Activated naive CD4-positive, alpha-beta T cell treated with anti-CD3 and anti-CD28 coated beads, Interleukin-2, amount 10 ng/mL, durations not matched to agents 7 days and 5 days (primary cell): ENCODE data around the gene ADGRG2.
"Not testable (repeated sequence)": the region's sequence is repeated elsewhere in the genome, so short reads cannot be mapped to it uniquely, and the experiment has no call there.

Experiments
- CTCF ChIA-PET: fragments of 350-600 bp; sonication (Branson Sonifier 250); formaldehyde crosslinking; loops from one replicate; lab custom pipeline; 2021; ENCODE audit warnings: antibody characterized with exemption; lab: Charles Lee
- DNase-seq: peaks from one replicate; pipeline ENCODE4 v3.0.0-alpha.2; 2020
- H3K27ac Mint-ChIP-seq: one replicate; pipeline ENCODE4 v1.8.0; 2021; ENCODE audit warnings: mild to moderate bottlenecking, moderate library complexity, mixed read lengths
- H3K27me3 Mint-ChIP-seq: one replicate; pipeline ENCODE4 v1.8.0; 2021; ENCODE audit warnings: mild to moderate bottlenecking, mixed read lengths
- H3K36me3 Mint-ChIP-seq: one replicate; pipeline ENCODE4 v1.8.0; 2021; ENCODE audit warnings: mixed read lengths
- H3K4me1 Mint-ChIP-seq: one replicate; pipeline ENCODE4 v1.8.0; 2021; ENCODE audit warnings: mixed read lengths
- H3K4me3 Mint-ChIP-seq: one replicate; pipeline ENCODE4 v1.8.0; 2021; ENCODE audit warnings: mild to moderate bottlenecking, moderate library complexity, mixed read lengths
- H3K9me3 Mint-ChIP-seq: one replicate; pipeline ENCODE4 v1.8.0; 2021; ENCODE audit warnings: mixed read lengths

ADGRG2 gene

GRCh38 chrX:19100586-19100985 is 21.7 kb downstream of the ADGRG2 start:
- no peak overlapping the region for H3K27ac Mint-ChIP-seq
- no peak overlapping the region for H3K4me3 Mint-ChIP-seq
- H3K4me1 Mint-ChIP-seq, result no peaks in the 10 kb centered on the region
- CTCF ChIA-PET, result no interaction called here
- no peak for DNase-seq
- no peaks in the 10 kb centered on the region for H3K36me3 Mint-ChIP-seq
- no peaks in the 10 kb centered on the region for H3K9me3 Mint-ChIP-seq
- H3K27me3 Mint-ChIP-seq, result no peaks in the 10 kb centered on the region

- no peaks in the 10 kb centered on the region for H3K36me3 Mint-ChIP-seq
- H3K9me3 Mint-ChIP-seq, result no peaks in the 10 kb centered on the region
- no peak overlapping the region for H3K4me3 Mint-ChIP-seq
- no peaks in the 10 kb centered on the region for H3K4me1 Mint-ChIP-seq
- H3K27me3 Mint-ChIP-seq, result no peaks in the 10 kb centered on the region
- no peak for DNase-seq
- no peak overlapping the region for H3K27ac Mint-ChIP-seq
- CTCF ChIA-PET, result no interaction called here
Observed at GRCh38 chrX:19097553-19098283, 24.6 kb downstream of the ADGRG2 start.

GRCh38 chrX:19096586-19096985 is 25.7 kb downstream of the ADGRG2 start:
- Mint-ChIP-seq H3K9me3 (no peaks in the 10 kb centered on the region), H3K36me3 (no peaks in the 10 kb centered on the region), H3K4me3 (no peak overlapping the region), H3K4me1 (no peaks in the 10 kb centered on the region), H3K27ac (no peak overlapping the region), H3K27me3 (no peaks in the 10 kb centered on the region)
- no peak for DNase-seq
- CTCF ChIA-PET, result no interaction called here

DNA sequence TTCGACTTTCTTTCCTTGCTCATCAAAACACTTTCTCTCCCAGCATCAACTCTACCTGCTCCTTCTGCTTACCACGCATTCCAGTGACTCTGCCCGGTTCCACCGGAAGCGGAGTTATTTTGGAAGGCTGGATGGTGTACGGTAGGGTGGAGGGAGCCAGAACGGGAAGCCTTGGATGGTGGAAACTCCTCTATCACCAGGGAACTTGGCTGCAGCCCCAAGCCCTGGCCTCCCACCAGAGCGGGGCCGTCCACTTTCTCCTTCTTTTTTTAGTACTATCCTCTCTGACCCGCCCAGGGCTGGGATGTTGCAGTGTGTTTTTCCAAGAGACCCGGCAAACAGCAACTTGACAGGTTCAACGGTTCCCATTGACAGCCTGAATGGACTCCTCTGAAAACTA is 27.6 kb downstream of the ADGRG2 start:
- Mint-ChIP-seq H3K27me3 (no peaks in the 10 kb centered on the region), H3K36me3 (no peaks in the 10 kb centered on the region), H3K9me3 (peaks cover 2% of the 10 kb centered on the region), H3K4me3 (no peak overlapping the region), H3K27ac (no peak overlapping the region), H3K4me1 (no peaks in the 10 kb centered on the region)
- CTCF ChIA-PET, result no interaction called here
- no peak for DNase-seq

GRCh38 chrX:19091596-19091995 is 30.7 kb downstream of the ADGRG2 start:
- no peak overlapping the region for H3K27ac Mint-ChIP-seq
- peaks cover 2% of the 10 kb centered on the region for H3K9me3 Mint-ChIP-seq
- H3K4me1 Mint-ChIP-seq, result no peaks in the 10 kb centered on the region
- no peak for DNase-seq
- CTCF ChIA-PET, result no interaction called here
- H3K27me3 Mint-ChIP-seq, result peaks cover 2% of the 10 kb centered on the region
- H3K4me3 Mint-ChIP-seq, result no peak overlapping the region
- H3K36me3 Mint-ChIP-seq, result no peaks in the 10 kb centered on the region

DNA sequence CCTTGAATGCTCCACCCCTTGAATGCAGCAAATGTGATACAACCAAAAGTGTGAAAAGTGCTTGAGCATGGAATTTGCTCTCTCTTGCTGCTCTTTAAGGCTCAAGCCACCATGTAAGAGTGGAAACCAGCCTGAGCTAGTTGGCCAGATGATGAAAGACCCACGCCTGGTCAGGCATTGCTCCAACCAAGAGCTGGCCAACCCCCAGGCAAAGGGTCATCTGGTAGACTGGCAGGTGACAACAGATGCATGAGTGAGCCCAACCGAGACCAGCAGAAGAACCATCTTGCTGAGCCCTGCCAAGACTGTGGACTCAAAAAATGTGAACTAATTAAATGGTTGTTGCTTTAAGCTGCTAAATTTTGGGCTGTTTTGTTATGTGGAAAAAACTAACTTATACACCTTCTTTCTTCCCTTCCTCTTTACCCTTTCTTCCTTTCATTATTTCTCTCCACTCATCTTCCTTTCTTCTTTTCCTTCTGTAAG is 32.7 kb downstream of the ADGRG2 start:
- no peak for DNase-seq
- Mint-ChIP-seq H3K4me1 (no peaks in the 10 kb centered on the region), H3K36me3 (no peaks in the 10 kb centered on the region), H3K9me3 (peaks cover 2% of the 10 kb centered on the region), H3K4me3 (no peak overlapping the region), H3K27me3 (peaks cover 3% of the 10 kb centered on the region), H3K27ac (no peak overlapping the region)
- CTCF ChIA-PET, result no interaction called here

DNA sequence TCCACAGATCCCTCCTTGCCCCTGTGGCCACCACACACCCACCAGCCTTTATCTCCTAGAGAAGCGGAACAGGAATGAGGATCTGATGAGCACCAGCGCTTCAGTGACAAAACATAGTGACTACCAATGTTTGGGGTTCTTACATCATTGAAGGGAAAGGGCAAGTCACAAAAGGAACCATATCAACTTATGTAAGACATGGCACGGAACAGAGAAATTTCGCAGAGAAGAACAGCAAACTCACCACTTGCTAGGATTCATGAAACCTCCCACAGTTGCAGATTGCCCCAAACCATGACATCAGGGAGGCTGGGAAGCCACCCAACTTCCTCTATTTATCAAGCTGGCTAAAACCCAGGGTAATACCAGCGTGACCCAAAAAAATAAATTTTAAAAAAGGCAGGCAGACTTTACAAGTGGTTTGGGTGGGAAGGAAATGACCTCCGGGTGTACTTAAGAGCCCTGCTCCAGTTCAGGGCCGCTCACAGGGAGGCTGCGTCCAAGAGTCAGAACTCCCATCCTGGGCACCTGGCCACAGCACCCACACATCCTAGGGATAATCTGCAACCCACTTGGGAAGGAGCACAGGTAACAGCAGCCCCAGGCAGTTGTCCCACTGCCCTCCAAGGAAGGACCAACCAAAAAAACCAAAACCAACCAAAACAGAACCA is 36.0 kb downstream of the ADGRG2 start:
- no peaks in the 10 kb centered on the region for H3K36me3 Mint-ChIP-seq
- no peak overlapping the region for H3K27ac Mint-ChIP-seq
- H3K4me1 Mint-ChIP-seq, result no peaks in the 10 kb centered on the region
- no peak overlapping the region for H3K4me3 Mint-ChIP-seq
- H3K9me3 Mint-ChIP-seq, result peaks cover 2% of the 10 kb centered on the region
- no peak for DNase-seq
- peaks cover 3% of the 10 kb centered on the region for H3K27me3 Mint-ChIP-seq
- CTCF ChIA-PET, result no interaction called here

DNA sequence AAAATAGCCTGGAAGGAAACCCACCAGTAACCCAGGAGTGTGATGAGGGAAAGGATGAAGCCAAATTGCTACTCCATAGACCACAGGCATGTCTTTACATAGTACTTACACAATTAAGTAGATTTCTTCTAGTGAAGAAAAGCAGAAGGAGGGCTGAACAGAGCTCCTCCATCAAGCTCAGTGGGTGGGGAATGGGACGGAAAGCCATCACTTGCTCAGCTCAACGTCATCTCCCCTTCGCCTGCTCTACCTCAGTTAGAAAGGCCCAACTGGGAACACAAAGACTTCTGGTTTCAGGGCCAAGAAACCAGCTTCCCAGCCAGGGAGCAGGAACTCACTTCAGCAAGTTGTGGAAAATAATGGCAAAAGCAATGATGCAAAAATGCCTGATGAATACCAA is 36.6 kb downstream of the ADGRG2 start:
- Mint-ChIP-seq H3K4me1 (no peaks in the 10 kb centered on the region), H3K9me3 (peaks cover 2% of the 10 kb centered on the region), H3K36me3 (no peaks in the 10 kb centered on the region), H3K27ac (no peak overlapping the region), H3K4me3 (no peak overlapping the region), H3K27me3 (peaks cover 3% of the 10 kb centered on the region)
- DNase-seq, result no peak
- CTCF ChIA-PET, result no interaction called here

DNA sequence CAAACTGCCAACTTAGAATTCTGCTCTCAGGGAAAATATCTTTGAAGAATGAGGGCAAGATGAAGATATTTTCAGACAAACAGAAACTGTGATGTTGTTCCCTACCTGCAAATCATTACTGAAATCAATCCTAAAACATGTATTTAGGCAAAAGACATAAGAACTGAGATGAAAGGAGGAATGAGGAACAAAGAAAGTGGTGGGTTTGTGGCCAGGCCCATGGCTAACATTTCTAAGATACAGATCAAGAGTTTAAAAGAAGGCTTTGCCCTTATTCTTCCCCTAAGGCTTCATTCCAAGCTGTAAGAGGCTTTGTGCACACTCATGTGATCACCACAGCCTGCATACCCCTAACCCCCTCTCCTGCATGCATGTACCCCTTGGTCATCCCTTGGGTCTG is 46.5 kb downstream of the ADGRG2 start:
- Mint-ChIP-seq H3K36me3 (no peaks in the 10 kb centered on the region), H3K4me1 (no peaks in the 10 kb centered on the region), H3K4me3 (no peak overlapping the region), H3K9me3 (no peaks in the 10 kb centered on the region), H3K27me3 (no peaks in the 10 kb centered on the region), H3K27ac (no peak overlapping the region)
- no peak for DNase-seq
- CTCF ChIA-PET, result no interaction called here

- Mint-ChIP-seq H3K36me3 (no peaks in the 10 kb centered on the region), H3K27me3 (no peaks in the 10 kb centered on the region), H3K4me1 (no peaks in the 10 kb centered on the region), H3K9me3 (no peaks in the 10 kb centered on the region), H3K4me3 (no peak overlapping the region), H3K27ac (no peak overlapping the region)
- DNase-seq, result no peak
- CTCF ChIA-PET, result no interaction called here
Observed at GRCh38 chrX:19072372-19072771, 49.9 kb downstream of the ADGRG2 start.

GRCh38 chrX:19070555-19070994 is 51.7 kb downstream of the ADGRG2 start:
- CTCF ChIA-PET, result no interaction called here
- no peak for DNase-seq
- no peak overlapping the region for H3K27ac Mint-ChIP-seq
- H3K27me3 Mint-ChIP-seq, result no peaks in the 10 kb centered on the region
- H3K4me1 Mint-ChIP-seq, result no peaks in the 10 kb centered on the region
- no peaks in the 10 kb centered on the region for H3K9me3 Mint-ChIP-seq
- no peaks in the 10 kb centered on the region for H3K36me3 Mint-ChIP-seq
- H3K4me3 Mint-ChIP-seq, result no peak overlapping the region

DNA sequence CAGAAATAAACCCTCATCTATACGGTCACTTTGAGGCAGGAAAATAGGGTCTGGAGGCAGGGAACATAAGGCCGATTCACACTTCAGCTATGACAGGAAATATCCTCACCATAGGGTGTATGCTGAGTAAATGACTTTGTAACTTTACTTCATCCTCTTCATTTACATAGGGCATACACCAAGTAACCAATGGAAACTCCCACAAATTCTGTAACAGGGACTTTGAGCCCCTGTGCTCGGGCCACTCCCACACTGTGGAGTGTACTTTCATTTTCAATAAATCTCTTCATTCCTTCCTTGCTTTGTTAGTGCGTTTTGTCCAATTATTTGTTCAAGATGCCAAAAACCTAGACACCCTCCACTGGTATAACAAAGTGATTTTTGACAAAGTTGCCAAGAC is 55.3 kb downstream of the ADGRG2 start:
- DNase-seq, H3K27ac Mint-ChIP-seq, H3K4me1 Mint-ChIP-seq, H3K36me3 Mint-ChIP-seq, H3K27me3 Mint-ChIP-seq, H3K4me3 Mint-ChIP-seq, CTCF ChIA-PET, H3K9me3 Mint-ChIP-seq: not testable (repeated sequence)

DNA sequence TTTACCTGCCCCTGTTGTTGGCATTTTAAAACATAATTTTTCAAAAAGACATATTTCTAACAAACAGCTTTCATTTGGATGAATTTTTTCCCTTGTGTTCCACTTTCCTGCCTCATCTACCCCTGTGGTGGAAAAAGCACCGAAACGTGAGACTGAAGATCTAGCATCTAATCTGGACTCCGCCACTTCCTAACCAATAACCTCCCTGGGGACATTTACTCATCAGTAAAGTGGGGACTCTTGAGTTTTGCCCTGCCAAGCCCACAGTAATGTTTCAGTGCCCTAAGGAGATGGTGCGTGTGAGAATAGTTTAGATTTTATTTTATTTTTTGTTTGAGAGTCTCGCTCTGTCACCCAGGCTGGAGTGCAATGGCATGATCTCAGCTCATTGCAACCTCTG is 56.7 kb downstream of the ADGRG2 start:
- no peak for DNase-seq
- Mint-ChIP-seq H3K4me1 (no peaks in the 10 kb centered on the region), H3K27me3 (no peaks in the 10 kb centered on the region), H3K4me3 (no peak overlapping the region), H3K36me3 (no peaks in the 10 kb centered on the region), H3K27ac (no peak overlapping the region), H3K9me3 (no peaks in the 10 kb centered on the region)
- CTCF ChIA-PET, result no interaction called here

DNA sequence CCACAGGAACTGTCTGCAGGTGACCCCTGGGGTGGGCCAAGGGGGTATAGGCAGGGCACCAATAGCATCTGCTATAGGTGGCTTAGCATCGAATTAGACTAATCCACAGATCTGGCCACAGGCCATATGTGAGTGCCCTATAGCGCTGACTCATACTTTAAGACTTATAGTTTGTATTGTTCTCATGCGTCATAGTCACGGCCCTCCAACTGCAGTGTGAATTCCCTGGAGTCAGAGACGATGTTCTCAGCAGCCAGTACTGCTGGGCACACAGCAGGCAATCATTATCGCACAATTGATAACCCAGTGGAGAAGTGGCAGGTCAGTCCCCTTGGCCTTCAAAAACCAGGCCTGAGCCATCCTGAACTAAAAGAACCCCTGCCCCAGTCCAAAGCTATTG is 58.1 kb downstream of the ADGRG2 start:
- DNase-seq, result no peak
- no peaks in the 10 kb centered on the region for H3K9me3 Mint-ChIP-seq
- CTCF ChIA-PET, result no interaction called here
- H3K4me1 Mint-ChIP-seq, result no peaks in the 10 kb centered on the region
- no peaks in the 10 kb centered on the region for H3K27me3 Mint-ChIP-seq
- no peak overlapping the region for H3K4me3 Mint-ChIP-seq
- no peak overlapping the region for H3K27ac Mint-ChIP-seq
- no peaks in the 10 kb centered on the region for H3K36me3 Mint-ChIP-seq

- no peaks in the 10 kb centered on the region for H3K4me1 Mint-ChIP-seq
- no peaks in the 10 kb centered on the region for H3K27me3 Mint-ChIP-seq
- H3K9me3 Mint-ChIP-seq, result no peaks in the 10 kb centered on the region
- H3K4me3 Mint-ChIP-seq, result no peak overlapping the region
- H3K36me3 Mint-ChIP-seq, result no peaks in the 10 kb centered on the region
- no peak for DNase-seq
- CTCF ChIA-PET, result no interaction called here
- H3K27ac Mint-ChIP-seq, result no peak overlapping the region
Observed at GRCh38 chrX:19063030-19063429, 59.2 kb downstream of the ADGRG2 start.
